GM18517 (cell line): Measurements from ENCODE around the gene TTC32.

Source experiments
- ATAC-seq: cut with Tn5 transposase; IDR thresholded peaks from one replicate; pipeline ENCODE4 v1.9.1; 2021; ENCODE audit warnings: mild to moderate bottlenecking, moderate library complexity; ENCODE audit not compliant: unreplicated experiment

TTC32 gene

GRCh38 chr2:19878268-19879046, 23.3 kb downstream of the TTC32 start:
- no peak for ATAC-seq

- no peak for ATAC-seq
Measured at GRCh38 chr2:19876751-19877150, 25.0 kb downstream of the TTC32 start.

- ATAC-seq = no peak
Measured at GRCh38 chr2:19875280-19875679, 26.5 kb downstream of the TTC32 start.

- no peak for ATAC-seq
Measured at GRCh38 chr2:19874726-19875125, 27.1 kb downstream of the TTC32 start.

GRCh38 chr2:19873014-19873413, 28.8 kb downstream of the TTC32 start:
- no peak for ATAC-seq

GRCh38 chr2:19872302-19872701, 29.5 kb downstream of the TTC32 start:
- no peak for ATAC-seq

GRCh38 chr2:19871836-19872235, 29.9 kb downstream of the TTC32 start:
- ATAC-seq = no peak

GRCh38 chr2:19870792-19871191, 31.0 kb downstream of the TTC32 start:
- no peak for ATAC-seq

- ATAC-seq = peak; percentile 49
Measured at GRCh38 chr2:19868701-19869580, 32.8 kb downstream of the TTC32 start.

GRCh38 chr2:19868224-19868623, 33.6 kb downstream of the TTC32 start:
- ATAC-seq = no peak

- ATAC-seq = peak; percentile 41
Measured at GRCh38 chr2:19866771-19867170, 35.0 kb downstream of the TTC32 start.

GRCh38 chr2:19865151-19865550, 36.6 kb downstream of the TTC32 start:
- no peak for ATAC-seq

- ATAC-seq = no peak
Measured at GRCh38 chr2:19864381-19864780, 37.4 kb downstream of the TTC32 start.

- ATAC-seq = peak; percentile 77
Measured at GRCh38 chr2:19863303-19864041, 38.3 kb downstream of the TTC32 start.

GRCh38 chr2:19861813-19862212, 40.0 kb downstream of the TTC32 start:
- no peak for ATAC-seq

- ATAC-seq = no peak
Measured at GRCh38 chr2:19860022-19860421, 41.8 kb downstream of the TTC32 start.

GRCh38 chr2:19859565-19859964, 42.2 kb downstream of the TTC32 start:
- ATAC-seq = no peak

- no peak for ATAC-seq
Measured at GRCh38 chr2:19857806-19858205, 44.0 kb downstream of the TTC32 start.

- no peak for ATAC-seq
Measured at GRCh38 chr2:19857100-19857499, 44.7 kb downstream of the TTC32 start.

- ATAC-seq = no peak
Measured at GRCh38 chr2:19855542-19856431, 46.0 kb downstream of the TTC32 start.
